Stimulated activated naive CD4-positive, alpha-beta T cell (primary cell): ENCODE measurements around the gene CLCN2.

Source experiments
- DNase-seq, 6 experiments: peaks; one replicate each; lab custom pipeline; 2025; lab: John Stamatoyannopoulos, UW

Gene CLCN2

GRCh38 chr3:184361532-184361931 is at the start of gene CLCN2, which contains the start of gene POLR2H:
CLCN2 (minus strand) TSS chr3:184361605; CDS start chr3:184361479, 126 bp downstream.
POLR2H (plus strand) TSS chr3:184361710; CDS start chr3:184363493, 1,783 bp downstream.
- peak in 5 of 6 experiments; percentile 22 to 64 (median 39) for DNase-seq

- no peak for DNase-seq
These were observed 48.6 kb upstream of the CLCN2 start for GRCh38 chr3:184409946-184410500.

- DNase-seq, result no peak
These were observed 48.0 kb upstream of the CLCN2 start for GRCh38 chr3:184409331-184409926.

- no peak for DNase-seq
These were observed 43.9 kb upstream of the CLCN2 start for GRCh38 chr3:184405075-184406030.

- no peak for DNase-seq
These were observed 38.0 kb upstream of the CLCN2 start for GRCh38 chr3:184399410-184399809.

- no peak for DNase-seq
These were observed 33.9 kb upstream of the CLCN2 start for GRCh38 chr3:184395320-184395660.

- no peak for DNase-seq
These were observed 29.9 kb upstream of the CLCN2 start for GRCh38 chr3:184391266-184391665.

- DNase-seq, result no peak
These were observed 28.6 kb upstream of the CLCN2 start for GRCh38 chr3:184389935-184390528.

- DNase-seq, result no peak
These were observed 28.0 kb upstream of the CLCN2 start for GRCh38 chr3:184389384-184389783.

- no peak for DNase-seq
These were observed 27.5 kb upstream of the CLCN2 start for GRCh38 chr3:184388936-184389230.

- no peak for DNase-seq
These were observed 26.9 kb upstream of the CLCN2 start for GRCh38 chr3:184388164-184388935.

GRCh38 chr3:184387174-184387714 is 25.8 kb upstream of the CLCN2 start:
- DNase-seq, result no peak

- no peak for DNase-seq
These were observed 24.8 kb upstream of the CLCN2 start for GRCh38 chr3:184386047-184386806.

GRCh38 chr3:184384856-184385422 is 23.5 kb upstream of the CLCN2 start:
- DNase-seq, result no peak

- no peak for DNase-seq
These were observed 22.9 kb upstream of the CLCN2 start for GRCh38 chr3:184384342-184384741.

- no peak for DNase-seq
These were observed 21.8 kb upstream of the CLCN2 start for GRCh38 chr3:184383033-184383740.

GRCh38 chr3:184382326-184383032 is 21.1 kb upstream of the CLCN2 start:
- DNase-seq, result no peak

- peak in 1 of 6 experiments; percentile 11 for DNase-seq
These were observed 20.1 kb upstream of the CLCN2 start for GRCh38 chr3:184381261-184382224.
